GM12891 (cell line): ENCODE measurements around the gene LCMT1.

ENCODE experiments used
- PAX5 ChIP-seq: IDR thresholded peaks from 2 replicates; pipeline ENCODE4 v1.6.1; 2011; ENCODE audit warnings: low read length, moderate library complexity, mild to moderate bottlenecking; ENCODE audit not compliant: insufficient read depth, severe bottlenecking
- POLR2A ChIP-seq: IDR thresholded peaks from 2 replicates; pipeline ENCODE4 v1.6.1; 2011; ENCODE audit warnings: low read depth, low read length, control low read depth
- POLR2AphosphoS5 ChIP-seq: IDR thresholded peaks from 2 replicates; pipeline ENCODE4 v1.6.1; 2011; ENCODE audit warnings: low read depth, low read length, control low read depth
- POU2F2 ChIP-seq: IDR thresholded peaks from 2 replicates; pipeline ENCODE4 v1.6.1; 2011; ENCODE audit warnings: low read depth, mild to moderate bottlenecking, control low read depth, low read length, moderate library complexity
- SPI1 ChIP-seq: IDR thresholded peaks from 2 replicates; pipeline ENCODE4 v1.6.1; 2011; ENCODE audit warnings: low read depth, low read length, control low read depth
- TAF1 ChIP-seq: IDR thresholded peaks from 2 replicates; pipeline ENCODE4 v1.6.1; 2011; ENCODE audit warnings: low read depth, low read length, control low read depth

- no peak for TF ChIP-seq POLR2AphosphoS5
- no peak for TF ChIP-seq POLR2A
- TF ChIP-seq PAX5 = no peak
- TF ChIP-seq TAF1 = no peak
- no peak for TF ChIP-seq SPI1
- no peak for TF ChIP-seq POU2F2
These were observed 37.1 kb downstream of the LCMT1 start for GRCh38 chr16:25148568-25149215.
